G401 (cell line): ENCODE measurements around the gene TFCP2L1. TPM values are rescaled to one million over a fixed set of nuclear protein-coding genes. Genes with fewer than 3 reads are reported as not detected.

ENCODE experiments used
- DNase-seq: peaks from one replicate; pipeline ENCODE4 v3.0.0-alpha.2; 2015; ENCODE audit warnings: low spot score
- in situ Hi-C: cut with HindIII; loops from 2 replicates; pipeline ENCODE4 v1.10.0; 2016; ENCODE audit warnings: low sequenced_read_pairs, mixed read lengths
- total RNA-seq: library from RNA; depleted of rRNA; stranded (reverse); fragments of >200 nt; shearing (Covaris generic); gene quantifications from 2 replicates; pipeline ENCODE4 v1.2.3, GENCODE V29; 2014

Gene TFCP2L1
- total RNA-seq, 1 experiment from 2014 or later, result 0.03 TPM

DNA sequence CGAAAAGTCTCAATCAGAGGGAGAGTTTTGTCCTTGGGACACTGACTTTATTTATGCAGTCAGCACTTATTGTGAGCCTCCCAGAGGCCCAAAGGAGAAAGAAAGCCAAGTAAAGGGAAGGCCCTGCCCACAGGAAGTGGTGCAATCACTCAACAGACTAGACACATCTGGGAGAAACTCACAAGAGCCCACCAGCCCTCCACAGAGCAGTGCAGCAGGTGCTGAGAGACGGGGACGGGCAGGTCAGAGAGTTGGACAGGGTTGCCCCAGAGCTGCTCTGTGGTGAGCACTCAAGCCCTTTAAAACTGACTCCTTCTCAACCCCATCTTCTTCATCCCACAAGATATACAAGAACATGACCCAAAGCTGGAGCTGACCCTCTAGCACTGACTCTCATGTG, 96.0 kb downstream of the TFCP2L1 start:
- no peak for DNase-seq
- in situ Hi-C loops, result no loop called here

DNA sequence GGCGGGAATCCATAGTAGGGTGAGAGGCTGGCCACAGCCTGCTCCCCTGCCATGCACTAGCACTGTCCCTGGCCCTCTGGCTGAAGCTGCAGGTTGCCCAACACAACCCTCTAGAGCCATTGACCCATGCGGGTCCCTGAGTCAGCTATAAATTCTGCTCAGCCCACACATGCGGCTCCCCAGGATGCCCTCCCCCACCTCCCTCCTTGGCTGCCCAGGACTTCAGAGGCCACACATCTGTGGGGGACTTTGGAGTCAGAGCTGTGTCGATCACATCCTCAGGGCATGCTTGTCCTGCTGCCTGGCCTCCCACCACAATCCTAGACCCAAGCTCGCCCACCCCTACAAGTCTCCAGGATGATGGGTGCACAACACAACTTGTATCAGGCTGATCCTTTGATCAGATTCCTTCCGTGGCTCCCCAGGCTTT, 97.0 kb downstream of the TFCP2L1 start:
- in situ Hi-C loops, result no loop called here
- no peak for DNase-seq

DNA sequence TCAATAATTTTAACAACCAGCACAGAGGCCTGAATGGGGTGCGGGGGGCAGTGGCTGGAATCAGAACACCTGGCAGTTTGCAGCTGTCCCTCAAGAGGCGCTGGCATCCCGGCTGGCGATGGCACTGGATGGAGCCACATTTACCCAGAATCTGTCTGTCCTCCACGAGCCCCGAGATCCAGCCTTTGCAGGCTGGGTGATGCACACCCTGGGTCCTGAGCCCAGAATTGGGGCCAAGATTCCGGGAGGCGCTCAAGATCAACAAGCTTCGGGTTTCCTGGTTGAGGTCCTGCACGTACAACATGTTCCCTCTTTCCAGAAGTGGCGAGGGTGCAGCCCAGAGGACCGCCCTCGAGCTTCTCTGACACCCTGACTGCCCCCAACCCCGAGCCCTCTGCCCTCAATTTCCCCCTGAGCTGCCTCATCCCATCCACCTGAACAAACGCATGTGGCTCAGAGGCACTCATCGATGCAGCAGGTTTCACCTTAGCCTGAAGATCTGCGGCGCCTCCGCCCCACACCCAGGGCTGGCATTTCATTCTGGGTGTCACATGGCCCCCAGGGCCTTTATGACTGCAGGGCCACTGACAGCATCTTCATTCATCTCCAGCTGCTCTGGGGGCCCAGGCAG, 97.5 kb downstream of the TFCP2L1 start:
- in situ Hi-C loops, result no loop called here
- no peak for DNase-seq

DNA sequence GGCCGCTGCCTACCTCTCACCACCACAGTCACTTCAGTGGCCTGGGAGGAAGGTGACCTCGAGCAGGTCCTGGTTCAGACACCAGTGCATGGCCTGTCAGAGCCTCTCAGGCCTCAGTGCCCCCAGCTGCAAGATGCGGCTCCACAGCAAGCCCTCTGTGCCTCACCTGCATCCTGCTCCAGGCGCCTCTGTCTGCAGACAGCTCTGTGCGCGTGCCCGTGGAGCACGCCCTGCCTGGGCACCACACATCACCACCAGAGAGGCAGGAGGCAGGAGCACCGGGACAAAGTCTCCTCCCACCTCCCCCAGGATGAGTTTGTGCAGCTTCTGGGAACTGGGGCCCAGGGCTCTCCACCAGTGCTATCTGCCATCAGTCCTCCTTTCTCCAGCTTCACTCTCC, 98.7 kb downstream of the TFCP2L1 start:
- DNase-seq, result no peak

DNA sequence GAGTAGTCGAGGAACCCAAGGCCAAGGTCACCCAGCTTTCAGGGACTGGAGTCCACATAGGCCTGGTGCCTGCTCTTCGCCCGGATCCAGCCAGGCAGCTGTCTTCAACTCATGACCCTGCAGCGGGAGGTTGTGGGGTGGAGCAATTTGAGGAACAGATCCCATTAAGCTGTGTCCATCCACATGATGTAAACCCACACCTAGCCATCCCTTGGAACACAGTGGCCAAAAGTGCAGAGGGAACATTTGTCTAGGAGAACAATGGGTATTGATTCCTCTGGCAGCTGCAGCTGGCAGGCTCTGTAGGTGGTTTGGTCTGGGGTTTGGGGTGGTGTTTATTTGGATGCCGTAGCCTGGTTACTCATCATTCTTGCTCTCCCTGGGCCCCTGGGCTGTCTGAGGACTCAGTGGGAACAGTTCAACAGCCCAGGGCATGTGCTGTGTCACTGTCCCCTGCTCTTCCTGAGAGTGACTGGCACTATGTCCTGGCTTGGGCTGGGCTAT, 99.4 kb downstream of the TFCP2L1 start:
- in situ Hi-C loops, result no loop called here
- no peak for DNase-seq

More for the DNA sequence above, 98.7 kb downstream of the TFCP2L1 start:
- in situ Hi-C loops, result no loop called here

DNA sequence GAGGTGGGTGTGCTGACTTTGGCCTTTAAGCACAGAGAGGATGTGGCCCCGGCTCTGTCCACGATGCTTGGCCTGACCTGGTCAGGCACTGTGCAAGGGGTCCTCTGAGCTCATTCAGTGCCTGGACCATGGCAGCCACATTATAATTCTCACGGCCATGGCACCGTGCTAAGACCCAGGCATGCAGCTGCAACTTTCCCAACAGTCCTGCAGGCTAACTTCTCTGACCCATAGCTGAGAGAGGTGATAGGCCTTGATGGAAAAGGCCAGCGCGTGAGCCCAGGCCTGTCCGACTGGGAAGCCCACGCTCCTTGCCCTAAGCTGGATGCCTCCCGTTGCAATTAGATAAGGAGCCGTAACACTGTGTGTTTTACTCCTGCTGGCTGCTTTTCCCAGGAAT, 99.9 kb downstream of the TFCP2L1 start:
- in situ Hi-C loops, result no loop called here
- no peak for DNase-seq

DNA sequence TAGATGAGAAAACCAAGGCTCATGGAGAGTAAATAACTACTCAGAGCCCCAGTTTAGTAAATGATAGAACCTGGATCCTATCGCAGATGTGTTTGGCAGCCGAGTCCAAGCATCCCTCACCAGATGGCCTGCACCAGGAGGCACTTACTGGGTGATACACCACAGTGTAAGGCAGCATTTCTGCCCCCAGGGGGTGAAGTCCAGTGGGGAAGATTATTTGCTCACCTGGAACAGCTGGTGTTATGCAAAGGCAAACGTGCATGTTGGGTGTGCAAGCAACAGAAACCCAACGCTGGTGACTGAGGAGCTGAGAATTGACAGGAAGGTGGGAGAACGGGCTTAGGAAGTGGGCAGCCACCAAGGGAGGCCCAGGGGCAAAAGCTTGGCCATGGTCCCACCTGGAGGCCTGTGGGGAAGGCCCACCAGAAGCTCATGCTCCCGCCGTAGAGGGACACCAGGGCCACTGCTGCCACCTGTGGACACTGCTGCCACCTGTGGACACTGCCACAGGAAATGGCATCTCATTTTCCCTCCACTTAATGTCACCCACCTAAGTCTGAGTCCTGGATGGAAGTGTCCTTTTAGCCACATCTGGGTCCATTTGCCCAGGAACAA, 100.6 kb downstream of the TFCP2L1 start:
- in situ Hi-C loops, result no loop called here
- no peak for DNase-seq

DNA sequence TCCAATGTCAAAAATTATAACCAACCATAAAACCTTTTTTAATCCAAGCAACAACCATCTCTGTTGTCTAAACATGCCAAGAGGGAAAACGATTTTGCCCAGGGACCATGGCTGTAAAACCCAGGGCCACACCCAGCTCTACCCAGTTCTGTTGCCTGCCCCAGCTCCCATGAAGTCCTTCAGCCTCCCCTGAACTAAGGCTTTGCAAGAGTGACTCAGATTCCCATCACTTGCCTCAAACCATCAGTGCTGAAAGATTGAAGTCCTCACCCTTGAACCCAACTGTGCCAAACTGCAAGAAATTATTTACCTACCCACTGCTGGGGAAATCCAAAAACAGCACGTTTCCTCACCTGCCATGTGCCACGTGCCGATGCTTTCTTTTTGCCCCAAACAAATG, 102.5 kb downstream of the TFCP2L1 start:
- no peak for DNase-seq
- in situ Hi-C loops, result no loop called here

DNA sequence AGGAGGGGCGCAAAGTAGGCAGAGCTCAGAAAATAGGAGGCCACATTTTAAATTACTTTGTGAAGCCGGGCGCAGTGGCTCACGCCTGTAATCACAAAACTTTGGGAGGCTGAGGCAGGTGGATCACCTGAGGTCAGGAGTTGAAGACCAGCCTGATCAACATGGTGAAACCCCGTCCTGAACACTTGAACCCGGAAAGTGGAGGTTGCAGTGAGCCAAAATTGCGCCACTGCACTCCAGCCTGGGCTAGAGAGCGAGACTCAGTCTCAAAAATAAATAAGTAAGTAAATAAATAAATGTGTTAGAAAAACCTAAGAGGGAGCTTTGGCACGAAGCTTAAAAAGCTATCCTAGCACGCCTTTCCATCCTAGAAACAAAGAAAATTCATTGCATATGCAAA, 105.5 kb downstream of the TFCP2L1 start:
- in situ Hi-C loops, result no loop called here

DNA sequence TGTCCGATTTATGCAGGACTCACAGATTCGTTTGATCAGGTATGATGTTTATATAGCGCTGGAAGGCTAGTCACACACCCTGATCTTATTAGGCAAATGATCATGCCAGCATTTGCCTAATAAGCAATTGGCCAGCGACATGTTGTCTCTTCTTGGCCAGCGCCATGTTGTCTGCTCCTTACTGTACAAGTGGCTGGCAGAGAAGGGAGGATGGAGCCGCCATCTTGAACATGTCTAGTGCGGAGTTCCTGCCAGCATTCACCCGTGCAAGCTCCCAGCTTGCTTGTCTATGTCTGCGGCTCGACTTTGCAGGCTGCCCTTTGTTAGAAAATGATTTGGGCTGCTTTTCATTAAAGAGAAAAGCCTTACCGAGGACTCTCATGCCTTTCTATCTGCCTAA, 106.3 kb downstream of the TFCP2L1 start:
- DNase-seq, result no peak
- in situ Hi-C loops, result no loop called here

More for the DNA sequence above, 105.5 kb downstream of the TFCP2L1 start:
- no peak for DNase-seq

DNA sequence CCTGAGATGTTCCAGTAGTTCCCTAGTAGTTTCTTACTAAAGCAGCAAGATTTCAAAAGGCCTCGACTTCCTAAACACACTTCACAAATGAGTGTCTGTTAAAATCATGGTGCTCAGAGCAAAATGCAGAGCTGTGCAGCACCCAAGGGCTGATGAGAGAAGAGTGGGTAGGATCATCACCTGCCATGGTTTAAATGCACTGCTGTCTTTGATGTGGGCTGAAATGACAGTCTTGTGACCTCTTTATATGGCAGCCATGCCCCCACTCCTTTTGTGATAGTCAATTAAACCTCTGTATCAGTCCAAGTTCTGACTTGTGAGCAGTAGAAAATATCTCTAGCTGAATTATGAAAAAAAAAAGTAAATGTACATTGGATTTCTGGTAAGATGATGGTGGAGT, 107.1 kb downstream of the TFCP2L1 start:
- no peak for DNase-seq
- in situ Hi-C loops, result no loop called here

DNA sequence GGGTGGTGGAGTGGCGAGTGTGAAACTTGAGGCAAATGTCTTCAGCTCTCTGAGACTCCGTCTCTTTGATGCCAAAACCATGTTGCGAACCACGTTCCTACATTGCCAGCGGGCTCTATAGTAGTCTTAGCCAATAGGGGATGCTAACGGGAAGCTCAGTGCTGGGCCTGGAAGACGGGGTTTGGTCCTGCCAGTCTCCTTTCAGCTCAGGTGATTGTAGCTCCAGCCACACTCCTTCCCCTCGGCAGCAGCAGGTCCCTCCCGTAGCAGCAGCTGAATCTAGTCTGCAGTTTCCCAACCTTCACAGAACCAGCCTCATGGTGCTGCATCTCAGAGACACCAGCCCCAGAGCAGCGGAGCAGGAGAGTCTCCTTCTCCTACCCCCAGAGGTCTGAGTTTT, 109.7 kb downstream of the TFCP2L1 start:
- DNase-seq, result no peak

DNA sequence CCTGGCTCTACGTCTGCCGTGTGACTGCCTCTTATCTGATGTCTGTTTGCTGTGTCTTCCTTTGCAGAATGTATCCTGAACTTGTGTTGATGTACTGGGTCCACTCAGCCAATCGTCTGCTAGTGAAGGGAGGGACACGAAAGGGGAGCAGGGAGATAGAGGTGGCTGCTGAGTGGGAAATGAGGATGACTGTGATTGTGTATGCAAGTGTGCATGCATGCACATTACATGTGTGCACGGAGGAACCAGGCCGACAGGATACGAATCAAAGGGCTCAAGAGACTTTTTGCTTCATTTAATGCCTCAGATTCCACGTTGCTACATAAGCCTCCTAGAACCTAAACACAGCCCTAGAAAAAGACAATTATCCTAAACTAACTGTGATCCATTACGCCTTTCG, 111.2 kb downstream of the TFCP2L1 start:
- in situ Hi-C loops, result no loop called here
- DNase-seq, result no peak

More for the DNA sequence above, 109.7 kb downstream of the TFCP2L1 start:
- in situ Hi-C loops, result no loop called here

DNA sequence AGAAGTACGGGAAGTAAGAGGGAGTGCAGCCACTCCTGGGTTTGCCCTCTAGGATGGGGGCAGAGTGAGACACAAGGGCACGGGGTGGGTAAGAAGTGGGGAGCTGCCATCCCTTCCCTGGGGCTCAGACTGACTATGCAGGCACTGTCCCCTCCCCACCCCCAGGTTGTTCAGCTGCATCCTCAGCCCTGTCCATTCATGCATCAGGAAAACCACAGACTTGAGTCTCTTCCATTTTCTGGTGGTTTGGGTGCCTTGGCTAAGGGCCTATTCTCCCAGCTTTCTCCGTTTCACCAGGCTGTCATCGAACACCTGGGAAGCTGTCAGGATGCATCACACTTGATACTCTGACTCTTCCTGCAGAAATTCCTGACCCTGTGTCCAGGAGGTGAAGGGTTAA, 111.9 kb downstream of the TFCP2L1 start:
- DNase-seq, result no peak
- in situ Hi-C loops, result no loop called here

DNA sequence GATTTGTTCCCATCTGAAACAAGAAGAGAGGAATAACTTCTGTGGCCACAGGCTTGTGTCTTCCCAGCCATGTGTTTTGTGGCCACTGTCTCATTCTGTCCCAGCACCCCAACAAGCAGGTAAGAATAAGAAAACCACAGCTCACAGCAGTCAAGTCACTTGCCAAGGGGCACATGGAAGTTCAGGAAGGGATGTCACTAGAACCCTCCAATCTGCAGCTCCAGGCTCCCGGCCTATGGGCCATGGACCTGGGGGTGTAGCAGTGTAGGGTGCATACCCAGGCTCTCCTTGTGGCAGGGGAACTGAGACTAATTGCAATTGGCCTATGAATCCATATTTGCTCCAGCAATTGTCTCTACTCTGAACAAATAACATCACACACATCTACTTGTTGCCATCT, 112.5 kb downstream of the TFCP2L1 start:
- DNase-seq, result no peak
- in situ Hi-C loops, result no loop called here

DNA sequence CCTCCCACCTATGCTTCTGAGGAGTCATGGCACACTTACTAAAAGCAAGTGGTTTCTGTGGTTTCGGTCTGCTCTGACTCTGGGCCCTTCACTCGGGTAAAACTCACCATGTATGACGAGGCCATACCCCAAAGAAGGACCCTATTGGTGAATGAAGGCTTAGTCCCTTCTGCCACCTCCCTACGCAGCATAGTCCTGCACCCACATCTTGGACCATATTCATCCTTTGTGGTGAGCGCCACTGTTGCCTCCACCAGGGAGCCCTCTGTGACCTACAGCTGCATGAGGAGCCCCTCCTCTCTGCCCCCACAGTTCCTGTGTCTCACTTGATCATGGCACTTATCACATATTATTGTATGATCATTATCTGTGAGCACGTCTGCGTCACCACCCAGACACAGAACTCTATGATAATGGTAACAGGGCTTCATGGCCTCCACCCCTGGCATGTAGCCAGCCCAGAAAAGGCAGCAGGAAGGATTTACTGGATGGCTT, 113.3 kb downstream of the TFCP2L1 start:
- in situ Hi-C loops, result no loop called here
- no peak for DNase-seq

DNA sequence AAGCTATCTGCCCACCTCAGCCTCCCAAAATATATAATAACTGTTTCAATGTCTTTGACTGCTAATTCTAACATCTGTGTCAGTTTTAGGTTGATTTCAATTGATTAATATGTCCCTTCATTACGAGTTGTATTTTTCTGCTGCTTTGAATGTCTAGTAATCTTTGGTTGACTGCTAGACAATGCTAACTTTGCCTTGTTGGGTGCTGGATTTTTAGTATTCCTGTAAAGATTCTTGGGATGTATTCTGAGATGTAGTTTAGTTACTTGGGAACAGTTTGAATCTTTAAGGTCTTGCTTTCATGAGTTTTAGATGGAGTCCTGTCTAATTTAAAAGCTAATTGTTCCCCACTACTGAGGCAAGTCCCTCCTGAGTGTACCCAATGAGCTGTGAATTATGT, 114.4 kb downstream of the TFCP2L1 start:
- DNase-seq, result no peak
- in situ Hi-C loops, result no loop called here

DNA sequence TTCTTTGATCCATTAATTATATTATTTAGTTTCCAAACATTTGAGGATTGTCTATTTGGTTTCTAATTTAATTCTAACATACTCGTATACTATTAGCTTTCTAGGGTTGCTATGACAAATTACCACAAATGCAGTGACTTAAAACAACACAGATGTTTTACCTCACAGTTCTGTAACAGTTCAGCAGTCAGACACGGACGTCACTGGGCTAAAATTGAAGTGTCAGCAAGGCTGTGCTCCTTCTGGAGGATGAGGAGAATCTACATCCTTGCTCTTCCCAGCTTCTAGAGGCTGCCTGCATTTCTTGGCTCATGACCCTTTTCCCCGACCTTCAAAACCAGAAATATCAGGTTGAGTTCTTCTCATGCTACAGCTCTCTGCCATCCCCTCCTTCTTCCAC, 117.6 kb downstream of the TFCP2L1 start:
- in situ Hi-C loops, result no loop called here
- no peak for DNase-seq
